ENCODE data around the gene GSTM4.

GSTM4 gene

GRCh38 chr1:109624201-109625010 lies 31.5 kb upstream of the GSTM4 start:
- DNase-seq (ENCODE audit: low read depth), result no peak

GRCh38 chr1:109625176-109625575 lies 30.7 kb upstream of the GSTM4 start:
- no peak for DNase-seq (ENCODE audit: low read depth)

DNA sequence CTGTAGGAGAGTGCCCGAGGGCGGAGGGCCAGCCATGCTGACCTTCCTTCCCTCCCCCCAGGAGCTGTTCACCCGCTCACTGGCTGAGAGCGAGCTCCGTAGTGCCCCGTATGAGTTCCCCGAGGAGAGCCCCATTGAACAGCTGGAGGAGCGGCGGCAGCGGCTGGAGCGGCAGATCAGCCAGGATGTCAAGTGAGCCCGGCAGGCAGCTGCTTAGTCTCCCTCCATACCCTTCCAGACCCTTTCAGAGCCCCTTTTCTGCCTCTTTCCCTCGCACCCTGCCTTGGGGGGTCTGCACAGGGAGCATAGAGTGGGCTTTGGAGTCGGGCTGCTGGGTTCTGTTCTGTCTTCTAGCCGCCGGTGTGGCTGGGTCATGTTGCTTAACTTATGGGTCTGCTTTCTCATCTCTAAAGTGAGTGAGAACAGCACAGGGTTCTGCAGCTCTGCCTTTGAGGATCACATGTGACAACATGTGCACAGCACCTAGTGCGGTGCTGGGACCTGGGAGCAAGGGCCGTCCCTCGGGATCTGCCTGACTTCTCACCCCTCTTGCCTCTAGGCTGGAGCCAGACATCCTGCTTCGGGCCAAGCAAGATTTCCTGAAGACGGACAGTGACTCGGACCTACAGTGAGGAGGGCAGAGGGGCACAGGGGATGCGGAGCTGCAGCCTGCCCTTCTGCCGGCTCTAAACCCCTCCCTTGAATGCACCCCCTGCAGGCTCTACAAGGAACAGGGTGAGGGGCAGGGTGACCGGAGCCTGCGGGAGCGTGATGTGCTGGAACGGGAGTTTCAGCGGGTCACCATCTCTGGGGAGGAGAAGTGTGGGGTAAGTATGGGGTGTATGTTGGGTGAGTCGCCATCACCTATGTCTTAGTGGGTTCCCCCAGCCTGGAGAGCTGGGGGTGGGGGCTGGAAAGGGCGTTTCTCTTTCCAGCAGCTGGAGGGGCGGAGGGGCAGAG lies 30.0 kb upstream of the GSTM4 start:
- no peak for DNase-seq (ENCODE audit: low read depth)

GRCh38 chr1:109626682-109627408 lies 29.1 kb upstream of the GSTM4 start:
- DNase-seq (ENCODE audit: low read depth), result no peak

DNA sequence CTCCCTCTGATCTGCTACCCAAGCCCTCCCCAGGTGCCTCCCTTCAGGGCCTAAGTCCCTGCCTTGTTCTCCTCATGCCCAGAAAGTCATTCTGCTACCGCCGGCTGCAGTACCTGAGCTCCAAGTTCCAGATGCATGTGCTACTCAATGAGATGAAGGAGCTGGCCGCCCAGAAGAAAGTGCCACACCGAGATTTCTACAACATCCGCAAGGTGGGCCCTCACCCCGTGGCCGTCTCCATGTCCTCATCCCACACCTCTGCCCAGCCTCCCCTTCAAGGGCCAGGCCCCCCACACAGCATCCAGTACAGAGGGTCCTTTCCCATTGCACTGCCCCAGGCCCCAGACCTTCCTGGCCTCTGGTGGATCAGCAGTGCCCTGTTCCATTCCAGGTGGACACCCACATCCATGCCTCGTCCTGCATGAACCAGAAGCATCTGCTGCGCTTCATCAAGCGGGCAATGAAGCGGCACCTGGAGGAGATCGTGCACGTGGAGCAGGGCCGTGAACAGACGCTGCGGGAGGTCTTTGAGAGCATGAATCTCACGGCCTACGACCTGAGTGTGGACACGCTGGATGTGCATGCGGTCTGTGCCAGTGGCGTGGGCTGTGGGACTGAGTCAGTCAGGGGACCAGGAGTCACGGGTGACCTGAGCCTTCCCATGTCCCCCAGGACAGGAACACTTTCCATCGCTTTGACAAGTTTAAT lies 28.1 kb upstream of the GSTM4 start:
- DNase-seq (ENCODE audit: low read depth), result no peak

DNA sequence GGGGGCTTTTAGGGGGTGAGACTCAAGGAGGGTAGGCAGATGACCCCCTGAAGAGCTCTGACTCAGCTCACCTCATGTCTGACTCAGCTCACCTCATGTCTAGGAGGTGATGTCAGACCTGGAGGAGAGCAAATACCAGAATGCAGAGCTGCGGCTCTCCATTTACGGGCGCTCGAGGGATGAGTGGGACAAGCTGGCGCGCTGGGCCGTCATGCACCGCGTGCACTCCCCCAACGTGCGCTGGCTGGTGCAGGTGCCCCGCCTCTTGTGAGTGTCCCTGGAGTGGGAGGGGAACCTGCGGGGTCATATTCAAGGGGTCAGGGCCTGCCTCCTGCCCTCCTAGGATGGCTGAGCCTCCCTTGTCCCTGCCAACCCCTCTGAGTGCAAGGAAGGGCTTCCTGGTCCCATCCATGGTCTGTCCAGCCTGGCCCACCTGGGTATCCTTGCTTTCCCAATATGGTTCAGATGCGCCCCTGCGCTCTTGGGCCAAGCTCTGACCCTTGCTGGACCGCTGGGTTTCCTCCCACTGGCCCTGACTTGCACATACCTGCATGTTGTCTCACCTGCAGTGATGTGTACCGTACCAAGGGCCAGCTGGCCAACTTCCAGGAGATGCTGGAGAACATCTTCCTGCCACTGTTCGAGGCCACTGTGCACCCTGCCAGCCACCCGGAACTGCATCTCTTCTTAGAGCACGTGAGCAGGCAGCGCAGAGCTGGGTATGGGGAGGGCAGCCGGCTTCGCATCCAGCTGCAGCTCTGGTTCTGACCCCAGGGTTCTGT lies 27.2 kb upstream of the GSTM4 start:
- DNase-seq (ENCODE audit: low read depth), result no peak

- no peak for DNase-seq (ENCODE audit: low read depth)
Observed at GRCh38 chr1:109629372-109630030, 26.4 kb upstream of the GSTM4 start.

DNA sequence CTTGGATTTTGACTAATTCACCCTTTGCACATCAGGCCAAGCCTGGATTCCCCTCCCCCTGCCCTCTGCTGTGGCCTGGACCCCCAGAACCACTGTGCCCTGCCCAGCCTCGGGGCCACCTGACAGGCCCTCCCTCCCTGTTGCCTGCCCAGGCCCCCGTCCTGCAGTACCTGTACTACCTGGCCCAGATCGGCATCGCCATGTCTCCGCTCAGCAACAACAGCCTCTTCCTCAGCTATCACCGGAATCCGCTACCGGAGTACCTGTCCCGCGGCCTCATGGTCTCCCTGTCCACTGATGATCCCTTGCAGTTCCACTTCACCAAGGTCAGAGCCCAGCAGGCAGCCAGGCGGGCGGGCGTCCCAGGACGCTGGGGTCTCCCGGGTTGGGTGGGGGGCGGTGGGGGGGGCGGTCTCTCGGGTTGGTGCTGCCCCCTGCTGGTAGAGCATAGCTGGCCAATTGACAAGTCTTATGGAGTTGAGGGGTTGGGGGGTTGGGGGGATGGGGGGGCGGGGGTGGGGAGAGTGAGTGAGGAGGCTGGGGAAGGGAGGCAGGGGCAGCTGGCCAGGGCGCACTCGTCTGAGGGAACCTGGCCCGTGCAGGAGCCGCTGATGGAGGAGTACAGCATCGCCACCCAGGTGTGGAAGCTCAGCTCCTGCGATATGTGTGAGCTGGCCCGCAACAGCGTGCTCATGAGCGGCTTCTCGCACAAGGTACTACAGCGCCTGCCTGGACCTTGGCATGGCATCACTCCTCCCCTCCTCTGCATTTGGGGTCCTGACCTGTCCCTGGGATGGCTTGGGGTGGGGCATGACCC lies 25.6 kb upstream of the GSTM4 start:
- no peak for DNase-seq (ENCODE audit: low read depth)

DNA sequence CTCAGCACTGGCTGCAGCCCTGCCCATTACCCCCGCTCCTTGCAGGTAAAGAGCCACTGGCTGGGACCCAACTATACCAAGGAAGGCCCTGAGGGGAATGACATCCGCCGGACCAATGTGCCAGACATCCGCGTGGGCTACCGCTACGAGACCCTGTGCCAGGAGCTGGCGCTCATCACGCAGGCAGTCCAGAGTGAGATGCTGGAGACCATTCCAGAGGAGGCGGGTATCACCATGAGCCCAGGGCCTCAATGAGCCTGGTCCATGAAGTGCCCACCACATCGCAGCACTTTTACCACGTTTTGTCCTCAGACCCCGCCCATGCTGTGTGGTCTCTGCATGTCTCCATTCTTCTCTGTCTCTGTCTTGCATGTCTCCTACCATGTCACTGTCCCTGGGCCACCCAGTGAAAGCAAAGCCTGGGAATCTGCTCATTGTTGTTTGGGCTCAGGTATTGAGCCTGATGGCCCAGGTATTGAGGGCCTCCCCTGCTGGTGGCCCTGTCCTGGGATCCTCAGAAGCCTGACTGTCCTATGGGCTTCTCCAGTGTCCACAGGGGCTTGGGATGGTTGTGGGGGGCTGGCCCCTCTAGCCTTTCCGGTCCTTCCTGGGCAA lies 24.9 kb upstream of the GSTM4 start:
- no peak for DNase-seq (ENCODE audit: low read depth)

- DNase-seq (ENCODE audit: low read depth), result no peak
Observed at GRCh38 chr1:109631513-109632505, 24.1 kb upstream of the GSTM4 start.

DNA sequence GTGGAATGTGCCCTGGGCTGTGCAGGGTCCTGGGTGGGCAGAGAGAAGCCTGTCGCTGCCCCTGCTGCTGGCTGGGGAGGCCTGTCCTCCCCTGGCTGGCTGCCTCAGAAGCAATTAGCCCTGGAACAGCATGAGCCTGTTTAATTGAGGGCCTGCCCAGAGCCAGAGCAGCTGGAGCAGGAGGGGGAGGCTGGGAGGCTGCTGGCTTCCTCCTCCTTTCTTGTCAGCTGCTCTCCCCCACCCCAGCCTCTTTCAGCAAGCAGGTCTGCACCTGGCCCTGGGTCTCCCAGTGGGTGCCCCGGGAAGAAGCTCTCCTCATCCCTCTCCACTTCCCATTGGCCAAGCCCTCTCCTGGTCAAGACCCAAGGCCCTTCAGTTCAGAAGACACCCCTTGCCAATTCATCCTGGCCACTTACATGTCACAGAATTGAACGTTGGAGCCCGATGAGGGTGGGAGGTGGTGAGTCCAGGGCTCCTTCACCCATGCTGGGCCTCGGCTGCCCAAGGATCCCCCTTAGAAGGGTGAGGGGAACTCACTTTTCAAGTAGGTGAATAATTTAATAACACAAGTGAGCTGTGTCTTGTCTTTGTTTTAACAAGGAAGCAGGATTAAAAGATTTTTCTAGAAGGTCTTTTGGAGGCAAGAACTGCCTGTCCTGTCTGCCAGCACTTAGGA lies 23.1 kb upstream of the GSTM4 start:
- no peak for DNase-seq (ENCODE audit: low read depth)

DNA sequence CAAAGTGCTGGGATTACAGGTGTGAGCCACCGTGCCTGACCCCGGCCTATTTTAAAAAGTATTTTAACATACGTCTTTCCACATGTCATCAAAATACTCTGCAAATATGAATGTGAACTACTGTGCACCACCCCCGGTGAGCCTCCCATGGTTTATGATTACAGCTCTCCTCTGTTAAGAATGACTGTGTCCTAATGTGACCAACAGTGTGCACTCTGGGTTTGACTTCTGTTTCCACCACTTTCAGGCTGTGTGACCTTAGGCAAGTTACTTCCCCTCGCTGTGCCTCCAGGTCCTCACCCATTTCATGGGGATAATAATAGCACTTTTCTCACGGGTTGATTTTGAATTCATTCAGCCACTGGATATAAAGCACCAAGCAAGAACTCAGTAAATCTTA lies 21.6 kb upstream of the GSTM4 start:
- DNase-seq (ENCODE audit: low read depth), result no peak

- no peak for DNase-seq (ENCODE audit: low read depth)
Observed at GRCh38 chr1:109634771-109635750, 20.8 kb upstream of the GSTM4 start.

DNA sequence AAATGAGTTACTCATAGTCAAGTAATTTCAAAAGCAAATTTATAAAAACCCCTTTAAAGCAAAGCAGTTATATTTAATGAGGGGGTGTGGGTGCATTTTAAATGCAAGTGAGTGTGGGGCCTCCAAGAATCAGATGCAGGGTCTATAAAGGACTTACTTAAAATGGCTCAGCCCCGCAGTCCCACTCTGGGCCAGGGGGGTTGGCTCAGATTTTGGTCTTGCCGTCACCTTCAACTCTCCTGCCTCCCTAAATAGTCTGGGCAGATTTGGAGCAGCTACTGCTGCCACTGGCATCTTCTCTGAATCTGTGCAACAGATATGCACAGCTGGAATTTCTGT lies 20.1 kb upstream of the GSTM4 start:
- no peak for DNase-seq (ENCODE audit: low read depth)

GRCh38 chr1:109636201-109636952 lies 19.5 kb upstream of the GSTM4 start:
- DNase-seq (ENCODE audit: low read depth), result no peak
